Pancreas (tissue), 10 donors: ENCODE data around the gene FLNC. TPM values are rescaled to one million over a fixed set of nuclear protein-coding genes. Genes with fewer than 3 reads are reported as not detected.

Source experiments
- ATAC-seq, 4 donors: fragments of 200-7000 bp; cut with Tn5 transposase; one replicate each; pipeline versions ENCODE4 v1.8.0 to v1.9.1; 2020; ENCODE audit warnings: mild to moderate bottlenecking in 4 of 4, moderate library complexity in 4 of 4
- DNase-seq, 6 donors: peaks; one replicate each; pipeline ENCODE4 v3.0.0-alpha.2; 2020
- FAIRE-seq: peaks from 2 replicates; lab custom pipeline; 2012; peaks lifted over from hg19 to GRCh38; lab: Jason Lieb, UNC
- H3K27ac ChIP-seq, 4 donors: fragments of 200-600 bp; sonication (generic); 1 replicate in 3 of 4; 2 replicates in 1 of 4; pipeline versions ENCODE4 v1.5.0 to v1.8.0; 2020
- H3K27me3 ChIP-seq, 4 donors: fragments of 200-600 bp; one replicate each; pipeline ENCODE4 v1.8.0; 2021
- H3K36me3 ChIP-seq, 3 donors: fragments of 200-600 bp; sonication (generic) in 1 of 3; one replicate each; pipeline versions ENCODE4 v1.5.0 to v1.8.0; 2020 to 2021
- H3K4me1 ChIP-seq, 3 donors: fragments of 200-600 bp; one replicate each; pipeline ENCODE4 v1.8.0; 2021
- H3K4me3 ChIP-seq, 4 donors: fragments of 200-600 bp; sonication (generic) in 2 of 4; one replicate each; pipeline versions ENCODE4 v1.5.0 to v1.8.0; 2020 to 2021
- H3K9me3 ChIP-seq, 4 donors: fragments of 200-600 bp; one replicate each; pipeline ENCODE4 v1.8.0; 2021
- CTCF ChIP-seq, 4 donors: fragments of 200-600 bp; sonication (generic) in 3 of 4; IDR thresholded peaks; one replicate each; pipeline versions ENCODE4 v1.5.0 to v1.8.0; 2021; ENCODE audit warnings: antibody characterized with exemption in 4 of 4
- WGBS, 2 donors: extraction: QIAGEN DNeasy Blood & Tissue Kit; methylation state at CpG; one replicate each; pipeline ENCODE4 v1.1.7; 2013; 5-methylcytosine and 5-hydroxymethylcytosine counted together
- intact Hi-C, 3 donors: fragments of 100-400 bp; cut with DNase I; formaldehyde crosslinking; loops; one replicate each; pipeline versions ENCODE4 v1.11.1 to v1.14.2; 2022
- polyA plus RNA-seq, 2 donors: library from polyadenylated mRNA; stranded (reverse); fragments of 200-250 nt; gene quantifications; one replicate each; pipeline ENCODE4 v1.2.3, GENCODE V29; 2013
- total RNA-seq, 6 donors: library from RNA; stranded (reverse); fragmentation: NEBNext Ultra II Directional in 4 of 6; extraction: Animal tissue kit (Norgen Biotek cat#: 25700) in 4 of 6; gene quantifications; one replicate each; pipeline versions ENCODE4 v1.2.1 to v1.2.4, GENCODE V29; 2021 to 2023
- donor health status: healthy with polysubstance abuse.
- donor health status: DM: no; HTN: no; CAD: no; lungs with moderate emphysema.
- donor health status: DM: no; HTN: no; CAD: no.
- donor health status: control.
- donor health status: control.
- donor health status: Bipolar disorder and iron deficiency.
- donor health status: DM: yes; HTN: yes; CAD: no.
- donor health status: DM: no; HTN: no; CAD: no.
- donor health status: DM: no; HTN: no; CAD: no.
- donor health status: DM: yes; HTN: yes; CAD: no.

Gene FLNC
- total and polyA plus RNA-seq, 8 donors, result 0.28 to 2.3 (median 1.0) TPM

GRCh38 chr7:128842674-128843641, 12.8 kb downstream of the FLNC start:
- H3K27me3 ChIP-seq, result no peaks in the 10 kb centered on the region
- no peak for ATAC-seq
- no peak overlapping the region for H3K27ac ChIP-seq
- no peaks in the 10 kb centered on the region for H3K36me3 ChIP-seq
- no peak for FAIRE-seq
- intact Hi-C loops, result no loop called here
- no peaks in the 10 kb centered on the region for H3K4me1 ChIP-seq
- WGBS, 2 donors, result 79 to 90% methylated on average over 38 of the region's 38 CpGs
- no peaks in the 10 kb centered on the region for H3K9me3 ChIP-seq
- TF ChIP-seq CTCF (IDR thresholded peaks at IDR 0.05), result no peak
- no peak overlapping the region for H3K4me3 ChIP-seq
- peak in 1 of 6 donors; percentile 68 for DNase-seq

GRCh38 chr7:128843938-128844621, 13.9 kb downstream of the FLNC start:
- WGBS, 2 donors, result 84 to 92% methylated on average over 17 of the region's 17 CpGs
- Histone ChIP-seq H3K4me3 (no peak overlapping the region), H3K36me3 (no peaks in the 10 kb centered on the region), H3K9me3 (no peaks in the 10 kb centered on the region), H3K4me1 (no peaks in the 10 kb centered on the region), H3K27me3 (no peaks in the 10 kb centered on the region), H3K27ac (no peak overlapping the region)
- no peak for ATAC-seq
- peak in 2 of 6 donors; percentile 11 to 48 for DNase-seq
- no peak for FAIRE-seq
- intact Hi-C loops, result no loop called here
- no peak for TF ChIP-seq CTCF (IDR thresholded peaks at IDR 0.05)

- WGBS, 2 donors, result 87 to 89% methylated on average over 25 of the region's 25 CpGs
- no peak overlapping the region for H3K4me3 ChIP-seq
- no peaks in the 10 kb centered on the region for H3K27me3 ChIP-seq
- DNase-seq (peak in 1 of 6 donors; percentile 55), FAIRE-seq (no peak), ATAC-seq (no peak)
- intact Hi-C loops, result no loop called here
- no peaks in the 10 kb centered on the region for H3K36me3 ChIP-seq
- no peak for TF ChIP-seq CTCF (IDR thresholded peaks at IDR 0.05)
- H3K9me3 ChIP-seq, result no peaks in the 10 kb centered on the region
- no peaks in the 10 kb centered on the region for H3K4me1 ChIP-seq
- no peak overlapping the region for H3K27ac ChIP-seq
These were observed 14.6 kb downstream of the FLNC start for GRCh38 chr7:128844777-128845311.

- intact Hi-C loops, result no loop called here
- ATAC-seq (no peak), DNase-seq (peak in 2 of 6 donors; percentile 22 to 45), FAIRE-seq (no peak)
- Histone ChIP-seq H3K27ac (no peak overlapping the region), H3K4me1 (no peaks in the 10 kb centered on the region), H3K9me3 (no peaks in the 10 kb centered on the region), H3K36me3 (no peaks in the 10 kb centered on the region), H3K27me3 (no peaks in the 10 kb centered on the region), H3K4me3 (no peak overlapping the region)
- 75 to 76% methylated on average over 5 of the region's 5 CpGs for WGBS, 2 donors
- no peak for TF ChIP-seq CTCF (IDR thresholded peaks at IDR 0.05)
These were observed 15.3 kb downstream of the FLNC start for GRCh38 chr7:128845475-128845874.
